HepG2 (cell line): Measurements from ENCODE around the gene ACTG2. TPM values are rescaled to one million over a fixed set of nuclear protein-coding genes. Genes with fewer than 3 reads are reported as not detected.

ENCODE experiments used
- AKAP8 ChIP-seq: sonication (generic); formaldehyde crosslinking; IDR thresholded peaks from 2 replicates; pipeline ENCODE4 v1.5.1; 2020; ENCODE audit warnings: mild to moderate bottlenecking, missing genetic modification reagents
- CBX2 ChIP-seq, 2 experiments: fragments of 200-600 bp in 1 of 2; sonication (generic); formaldehyde crosslinking in 1 of 2; IDR thresholded peaks; 2 replicates each; pipeline versions ENCODE4 v1.7.0 to v1.8.1; 2018 to 2022; ENCODE audit warnings: low read depth in 2 of 2, low read length in 1 of 2, mild to moderate bottlenecking in 1 of 2, missing genetic modification reagents in 1 of 2
- GTF2F1 ChIP-seq: fragments of 150-350 bp; IDR thresholded peaks from 2 replicates; pipeline ENCODE4 v1.6.1; 2014; ENCODE audit warnings: low read length
- IKZF4 ChIP-seq: sonication (generic); formaldehyde crosslinking; IDR thresholded peaks from 2 replicates; pipeline ENCODE4 v1.5.1; 2020; ENCODE audit warnings: borderline replicate concordance, mild to moderate bottlenecking, low read depth, missing genetic modification reagents; ENCODE audit errors: not compliant biosample characterization
- NCOA5 ChIP-seq: sonication (generic); formaldehyde crosslinking; IDR thresholded peaks from 2 replicates; pipeline ENCODE4 v1.4.0; 2020; ENCODE audit warnings: missing genetic modification reagents
- NR3C1 ChIP-seq: sonication (generic); formaldehyde crosslinking; IDR thresholded peaks from 2 replicates; pipeline ENCODE4 v1.4.0; 2020; ENCODE audit warnings: missing genetic modification reagents
- RARG ChIP-seq: sonication (generic); formaldehyde crosslinking; IDR thresholded peaks from 2 replicates; pipeline ENCODE4 v1.4.0; 2020; ENCODE audit warnings: low read depth, mild to moderate bottlenecking, missing genetic modification reagents
- STAG1 ChIP-seq: sonication (generic); formaldehyde crosslinking; IDR thresholded peaks from 2 replicates; pipeline ENCODE4 v1.4.0; 2020; ENCODE audit warnings: missing genetic modification reagents
- YY1 ChIP-seq: IDR thresholded peaks from 2 replicates; pipeline ENCODE4 v1.6.1; 2011; ENCODE audit warnings: low read length, low read depth, moderate library complexity, mild to moderate bottlenecking; ENCODE audit not compliant: insufficient read depth, insufficient replicate concordance
- ZBTB38 ChIP-seq: sonication (generic); formaldehyde crosslinking; IDR thresholded peaks from 2 replicates; pipeline ENCODE4 v1.5.1; 2020; ENCODE audit warnings: mild to moderate bottlenecking, missing genetic modification reagents
- ZMYM3 ChIP-seq: sonication (generic); formaldehyde crosslinking; IDR thresholded peaks from 2 replicates; pipeline ENCODE4 v1.5.1; 2020; ENCODE audit warnings: mild to moderate bottlenecking, missing genetic modification reagents
- ZNF354B ChIP-seq: sonication (generic); formaldehyde crosslinking; IDR thresholded peaks from 2 replicates; pipeline ENCODE4 v1.8.0; 2022; ENCODE audit warnings: mild to moderate bottlenecking, missing genetic modification reagents
- ZNF446 ChIP-seq: sonication (generic); formaldehyde crosslinking; IDR thresholded peaks from 2 replicates; pipeline ENCODE4 v1.5.0; 2020; ENCODE audit warnings: mild to moderate bottlenecking, missing genetic modification reagents
- ZNF761 ChIP-seq: sonication (generic); formaldehyde crosslinking; conservative IDR thresholded peaks from 2 replicates; pipeline ENCODE4 v1.4.0; 2020; ENCODE audit warnings: mild to moderate bottlenecking, missing genetic modification reagents
- polyA plus RNA-seq, 8 experiments: library from polyadenylated mRNA; depleted of rRNA in 3 of 8; stranded (reverse) in 7 of 8; unstranded in 1 of 8; fragments of >200 nt; fragmentation: Illumina TruSeq in 4 of 8; extraction: Trizol in 4 of 8; gene quantifications; 2 replicates each; pipeline versions ENCODE4 v1.2.1 to v1.2.3, GENCODE V29; 2011 to 2016; ENCODE audit warnings: low read depth in 4 of 8, missing spikeins in 1 of 8, mixed read lengths in 1 of 8; ENCODE audit not compliant: insufficient read depth in 1 of 8
- total RNA-seq, 5 experiments: library from RNA; depleted of rRNA; stranded (reverse); fragments of >200 nt; fragmentation: Illumina TruSeq; extraction: Trizol; gene quantifications; 2 replicates each; pipeline ENCODE4 v1.2.3, GENCODE V29; 2016; ENCODE audit warnings: low read depth in 1 of 5
- TF ChIP-seq, protein P1 (sequence below): sonication (generic); formaldehyde crosslinking; conservative IDR thresholded peaks from 2 replicates; pipeline ENCODE4 v1.8.0; 2022; ENCODE audit warnings: low read depth, missing genetic modification reagents
- TF ChIP-seq, protein P2 (sequence below): sonication (generic); formaldehyde crosslinking; IDR thresholded peaks from 2 replicates; pipeline ENCODE4 v1.4.0; 2020; ENCODE audit warnings: low read depth, mild to moderate bottlenecking, missing genetic modification reagents
- TF ChIP-seq, protein P3 (sequence below): fragments of 450-650 bp; IDR thresholded peaks from 2 replicates; pipeline ENCODE4 v1.6.1; 2017; ENCODE audit warnings: mild to moderate bottlenecking
- TF ChIP-seq, protein P4 (sequence below): sonication (generic); formaldehyde crosslinking; IDR thresholded peaks from 2 replicates; pipeline ENCODE4 v1.5.1; 2020; ENCODE audit warnings: missing genetic modification reagents, mild to moderate bottlenecking, borderline replicate concordance
- TF ChIP-seq, protein P5 (sequence below), 2 experiments: sonication (generic) in 1 of 2; formaldehyde crosslinking in 1 of 2; IDR thresholded peaks; 2 replicates each; pipeline versions ENCODE4 v1.4.0 to v1.6.1; 2018 to 2020; ENCODE audit warnings: missing genetic modification reagents in 2 of 2, borderline replicate concordance in 1 of 2, low read depth in 1 of 2, mild to moderate bottlenecking in 1 of 2, missing biosample characterization in 1 of 2

Gene ACTG2
- total and polyA plus RNA-seq, 2 of the 13 experiments (the other 11 are each of a cell fraction or from before 2014, with no cell fraction given): 0.13 TPM; not detected in 1

DNA sequence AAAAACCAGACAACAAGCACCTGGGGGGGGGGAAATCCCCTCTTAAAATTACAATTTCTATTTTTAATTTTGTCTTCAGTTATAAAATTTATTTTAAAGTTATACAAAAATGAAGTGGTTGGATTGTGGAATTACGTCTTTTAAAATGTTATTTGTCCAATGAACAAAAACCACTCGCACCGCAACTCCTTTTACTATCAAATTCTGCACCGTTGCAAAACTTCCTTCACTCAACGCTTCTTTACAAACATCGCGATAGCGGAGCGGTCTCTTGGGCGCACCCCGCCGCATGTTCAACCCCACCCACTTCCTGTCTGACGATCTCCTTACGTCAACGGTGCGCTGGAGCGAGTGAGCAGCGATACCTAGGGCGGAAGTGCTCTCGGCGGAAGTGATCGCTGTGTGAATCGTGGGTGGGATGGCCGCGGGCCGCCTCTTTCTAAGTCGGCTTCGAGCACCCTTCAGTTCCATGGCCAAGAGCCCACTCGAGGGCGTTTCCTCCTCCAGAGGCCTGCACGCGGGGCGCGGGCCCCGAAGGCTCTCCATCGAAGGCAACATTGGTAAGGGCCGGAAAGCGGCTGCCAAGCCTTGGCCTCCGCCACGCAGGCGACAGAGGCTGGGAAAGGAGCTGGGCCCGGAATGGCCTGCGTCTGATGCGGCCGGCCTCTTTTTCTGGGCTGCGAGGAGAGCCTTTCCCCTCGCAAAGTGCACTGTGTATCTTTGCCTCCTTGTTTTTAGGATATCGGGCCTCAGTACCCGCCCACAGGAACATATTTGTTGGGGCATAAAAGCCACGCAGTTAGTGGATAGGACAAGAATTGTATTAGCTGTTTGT, 33.9 kb downstream of the ACTG2 start, which contains the start of gene DGUOK (continued):
- TF ChIP-seq IKZF4 (CRISPR knock-in tag): peak; percentile 85
- TF ChIP-seq, protein P1, sequence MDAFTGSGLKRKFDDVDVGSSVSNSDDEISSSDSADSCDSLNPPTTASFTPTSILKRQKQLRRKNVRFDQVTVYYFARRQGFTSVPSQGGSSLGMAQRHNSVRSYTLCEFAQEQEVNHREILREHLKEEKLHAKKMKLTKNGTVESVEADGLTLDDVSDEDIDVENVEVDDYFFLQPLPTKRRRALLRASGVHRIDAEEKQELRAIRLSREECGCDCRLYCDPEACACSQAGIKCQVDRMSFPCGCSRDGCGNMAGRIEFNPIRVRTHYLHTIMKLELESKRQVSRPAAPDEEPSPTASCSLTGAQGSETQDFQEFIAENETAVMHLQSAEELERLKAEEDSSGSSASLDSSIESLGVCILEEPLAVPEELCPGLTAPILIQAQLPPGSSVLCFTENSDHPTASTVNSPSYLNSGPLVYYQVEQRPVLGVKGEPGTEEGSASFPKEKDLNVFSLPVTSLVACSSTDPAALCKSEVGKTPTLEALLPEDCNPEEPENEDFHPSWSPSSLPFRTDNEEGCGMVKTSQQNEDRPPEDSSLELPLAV (CRISPR knock-in tag): no peak
- TF ChIP-seq ZMYM3 (CRISPR knock-in tag): peak; percentile 36
- no peak for TF ChIP-seq NCOA5 (CRISPR knock-in tag)
- TF ChIP-seq AKAP8 (CRISPR knock-in tag): 0 out of 2 replicates have a peak, but pooled peaks have one; percentile 51
- no peak; the same call in 1 of the 2 replicates for TF ChIP-seq GTF2F1
- TF ChIP-seq ZNF446 (CRISPR knock-in tag): 0 out of 2 replicates have a peak, but pooled peaks have one; percentile 88
- TF ChIP-seq ZNF354B: 0 out of 2 replicates have a peak, but pooled peaks have one; percentile 88
- TF ChIP-seq NR3C1: no peak; the same call in 1 of the 2 replicates
- TF ChIP-seq, protein P2, sequence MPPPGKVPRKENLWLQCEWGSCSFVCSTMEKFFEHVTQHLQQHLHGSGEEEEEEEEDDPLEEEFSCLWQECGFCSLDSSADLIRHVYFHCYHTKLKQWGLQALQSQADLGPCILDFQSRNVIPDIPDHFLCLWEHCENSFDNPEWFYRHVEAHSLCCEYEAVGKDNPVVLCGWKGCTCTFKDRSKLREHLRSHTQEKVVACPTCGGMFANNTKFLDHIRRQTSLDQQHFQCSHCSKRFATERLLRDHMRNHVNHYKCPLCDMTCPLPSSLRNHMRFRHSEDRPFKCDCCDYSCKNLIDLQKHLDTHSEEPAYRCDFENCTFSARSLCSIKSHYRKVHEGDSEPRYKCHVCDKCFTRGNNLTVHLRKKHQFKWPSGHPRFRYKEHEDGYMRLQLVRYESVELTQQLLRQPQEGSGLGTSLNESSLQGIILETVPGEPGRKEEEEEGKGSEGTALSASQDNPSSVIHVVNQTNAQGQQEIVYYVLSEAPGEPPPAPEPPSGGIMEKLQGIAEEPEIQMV (CRISPR knock-in tag): peak; percentile 94
- TF ChIP-seq YY1: peak; percentile 78
- TF ChIP-seq, protein P3, sequence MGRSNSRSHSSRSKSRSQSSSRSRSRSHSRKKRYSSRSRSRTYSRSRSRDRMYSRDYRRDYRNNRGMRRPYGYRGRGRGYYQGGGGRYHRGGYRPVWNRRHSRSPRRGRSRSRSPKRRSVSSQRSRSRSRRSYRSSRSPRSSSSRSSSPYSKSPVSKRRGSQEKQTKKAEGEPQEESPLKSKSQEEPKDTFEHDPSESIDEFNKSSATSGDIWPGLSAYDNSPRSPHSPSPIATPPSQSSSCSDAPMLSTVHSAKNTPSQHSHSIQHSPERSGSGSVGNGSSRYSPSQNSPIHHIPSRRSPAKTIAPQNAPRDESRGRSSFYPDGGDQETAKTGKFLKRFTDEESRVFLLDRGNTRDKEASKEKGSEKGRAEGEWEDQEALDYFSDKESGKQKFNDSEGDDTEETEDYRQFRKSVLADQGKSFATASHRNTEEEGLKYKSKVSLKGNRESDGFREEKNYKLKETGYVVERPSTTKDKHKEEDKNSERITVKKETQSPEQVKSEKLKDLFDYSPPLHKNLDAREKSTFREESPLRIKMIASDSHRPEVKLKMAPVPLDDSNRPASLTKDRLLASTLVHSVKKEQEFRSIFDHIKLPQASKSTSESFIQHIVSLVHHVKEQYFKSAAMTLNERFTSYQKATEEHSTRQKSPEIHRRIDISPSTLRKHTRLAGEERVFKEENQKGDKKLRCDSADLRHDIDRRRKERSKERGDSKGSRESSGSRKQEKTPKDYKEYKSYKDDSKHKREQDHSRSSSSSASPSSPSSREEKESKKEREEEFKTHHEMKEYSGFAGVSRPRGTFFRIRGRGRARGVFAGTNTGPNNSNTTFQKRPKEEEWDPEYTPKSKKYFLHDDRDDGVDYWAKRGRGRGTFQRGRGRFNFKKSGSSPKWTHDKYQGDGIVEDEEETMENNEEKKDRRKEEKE: no peak
- no peak for TF ChIP-seq CBX2 (IDR thresholded peaks at IDR 0.05; ENCODE audit: low read depth, low read length)
- 0 out of 2 replicates have a peak, but pooled peaks have one; percentile 83 for TF ChIP-seq CBX2 (CRISPR knock-in tag; IDR thresholded peaks at IDR 0.05; ENCODE audit: low read depth)
- TF ChIP-seq, protein P4, sequence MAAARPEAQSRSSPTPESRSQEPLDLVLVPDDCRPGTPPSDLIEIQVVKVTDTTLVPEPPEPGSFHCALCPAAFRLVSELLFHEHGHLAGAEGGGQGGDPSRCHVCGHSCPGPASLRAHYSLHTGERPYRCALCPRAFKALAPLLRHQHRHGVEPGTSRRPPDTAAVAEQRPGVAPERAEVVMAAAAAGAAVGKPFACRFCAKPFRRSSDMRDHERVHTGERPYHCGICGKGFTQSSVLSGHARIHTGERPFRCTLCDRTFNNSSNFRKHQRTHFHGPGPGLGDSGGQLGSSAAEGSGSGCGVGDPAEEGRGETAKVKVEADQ (CRISPR knock-in tag): peak; percentile 93
- TF ChIP-seq RARG (CRISPR knock-in tag): peak; percentile 79; the same call in 1 of the 2 replicates
- peak; percentile 95 for TF ChIP-seq ZBTB38 (CRISPR knock-in tag)
- peak; percentile 76 for TF ChIP-seq ZNF761 (CRISPR knock-in tag)
- TF ChIP-seq STAG1 (CRISPR knock-in tag): no peak
- TF ChIP-seq, protein P5, sequence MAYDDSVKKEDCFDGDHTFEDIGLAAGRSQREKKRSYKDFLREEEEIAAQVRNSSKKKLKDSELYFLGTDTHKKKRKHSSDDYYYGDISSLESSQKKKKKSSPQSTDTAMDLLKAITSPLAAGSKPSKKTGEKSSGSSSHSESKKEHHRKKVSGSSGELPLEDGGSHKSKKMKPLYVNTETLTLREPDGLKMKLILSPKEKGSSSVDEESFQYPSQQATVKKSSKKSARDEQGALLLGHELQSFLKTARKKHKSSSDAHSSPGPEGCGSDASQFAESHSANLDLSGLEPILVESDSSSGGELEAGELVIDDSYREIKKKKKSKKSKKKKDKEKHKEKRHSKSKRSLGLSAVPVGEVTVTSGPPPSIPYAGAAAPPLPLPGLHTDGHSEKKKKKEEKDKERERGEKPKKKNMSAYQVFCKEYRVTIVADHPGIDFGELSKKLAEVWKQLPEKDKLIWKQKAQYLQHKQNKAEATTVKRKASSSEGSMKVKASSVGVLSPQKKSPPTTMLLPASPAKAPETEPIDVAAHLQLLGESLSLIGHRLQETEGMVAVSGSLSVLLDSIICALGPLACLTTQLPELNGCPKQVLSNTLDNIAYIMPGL (CRISPR knock-in tag; IDR thresholded peaks at IDR 0.05; ENCODE audit: borderline replicate concordance in 1 of 2, low read depth in 1 of 2): peak; percentile 88 to 95; a peak in 3 of 4 replicates
